GM12801 (cell line): ENCODE measurements around the gene USF1.

Experiments used
- TF ChIP-seq, protein P1 (sequence below): IDR thresholded peaks from one replicate; pipeline ENCODE4 v1.5.1; 2011; ENCODE audit warnings: control low read depth; ENCODE audit not compliant: insufficient read length; ENCODE audit errors: extremely low read depth

USF1 gene

DNA sequence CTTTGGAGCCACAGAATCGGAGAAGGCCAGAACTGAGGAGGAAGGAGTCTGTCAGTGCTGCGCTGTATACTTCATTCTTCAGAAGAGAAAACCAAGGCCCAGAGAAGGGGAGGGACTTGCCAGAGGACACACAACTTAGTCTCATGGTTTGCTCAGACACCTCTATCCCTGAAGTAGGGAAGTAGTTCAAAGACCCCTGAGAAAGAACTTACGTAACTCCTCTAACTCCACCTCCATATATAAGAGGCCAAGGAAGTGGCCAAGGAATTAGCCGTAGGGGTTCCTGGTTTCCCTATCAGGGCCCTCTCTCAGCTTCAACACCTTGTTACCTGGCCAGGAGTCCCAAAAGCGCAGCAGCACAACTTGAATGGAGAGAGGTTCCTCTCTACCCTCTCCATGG is 44.2 kb upstream of the USF1 start:
- TF ChIP-seq, protein P1, sequence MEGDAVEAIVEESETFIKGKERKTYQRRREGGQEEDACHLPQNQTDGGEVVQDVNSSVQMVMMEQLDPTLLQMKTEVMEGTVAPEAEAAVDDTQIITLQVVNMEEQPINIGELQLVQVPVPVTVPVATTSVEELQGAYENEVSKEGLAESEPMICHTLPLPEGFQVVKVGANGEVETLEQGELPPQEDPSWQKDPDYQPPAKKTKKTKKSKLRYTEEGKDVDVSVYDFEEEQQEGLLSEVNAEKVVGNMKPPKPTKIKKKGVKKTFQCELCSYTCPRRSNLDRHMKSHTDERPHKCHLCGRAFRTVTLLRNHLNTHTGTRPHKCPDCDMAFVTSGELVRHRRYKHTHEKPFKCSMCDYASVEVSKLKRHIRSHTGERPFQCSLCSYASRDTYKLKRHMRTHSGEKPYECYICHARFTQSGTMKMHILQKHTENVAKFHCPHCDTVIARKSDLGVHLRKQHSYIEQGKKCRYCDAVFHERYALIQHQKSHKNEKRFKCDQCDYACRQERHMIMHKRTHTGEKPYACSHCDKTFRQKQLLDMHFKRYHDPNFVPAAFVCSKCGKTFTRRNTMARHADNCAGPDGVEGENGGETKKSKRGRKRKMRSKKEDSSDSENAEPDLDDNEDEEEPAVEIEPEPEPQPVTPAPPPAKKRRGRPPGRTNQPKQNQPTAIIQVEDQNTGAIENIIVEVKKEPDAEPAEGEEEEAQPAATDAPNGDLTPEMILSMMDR, result no peak

DNA sequence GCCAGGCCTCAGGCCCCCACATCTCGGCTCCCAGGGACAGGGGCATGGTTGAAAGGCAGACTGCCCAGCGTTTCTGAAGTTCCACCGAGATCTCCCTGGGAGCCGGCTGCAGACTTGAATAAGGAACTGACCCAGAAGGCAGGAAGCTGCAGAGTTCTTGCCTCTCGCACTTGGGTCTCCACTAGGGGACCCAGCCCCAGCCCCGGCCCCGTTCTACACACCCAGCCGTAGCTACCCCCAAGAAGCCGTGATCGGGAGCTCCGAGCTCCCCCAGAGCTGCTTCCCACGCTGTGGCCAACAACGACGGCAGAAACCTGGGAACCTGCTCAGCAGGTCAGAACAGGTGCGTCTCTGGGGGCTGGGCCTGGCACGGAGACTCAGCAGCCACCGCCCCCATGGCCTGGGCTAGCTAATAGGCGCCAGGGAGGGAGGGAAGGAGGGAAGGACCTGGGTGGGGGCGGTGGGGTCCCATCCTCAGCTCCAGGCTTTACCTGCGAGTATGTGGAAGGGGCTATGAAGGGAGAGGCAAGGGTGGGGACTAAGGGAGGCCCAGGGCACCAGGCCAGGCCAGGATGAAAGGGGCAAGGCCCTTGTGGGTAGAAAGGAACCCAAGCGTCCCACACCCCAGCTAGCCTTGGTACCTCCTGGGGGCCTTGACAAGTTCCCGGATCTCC is 43.6 kb upstream of the USF1 start, which contains the start of gene NECTIN4:
TSS of gene NECTIN4 (minus strand) at position 308 of the 674 bp plus-strand sequence. CDS start at position 46, 262 bp downstream.
- TF ChIP-seq, protein P1, result no peak

DNA sequence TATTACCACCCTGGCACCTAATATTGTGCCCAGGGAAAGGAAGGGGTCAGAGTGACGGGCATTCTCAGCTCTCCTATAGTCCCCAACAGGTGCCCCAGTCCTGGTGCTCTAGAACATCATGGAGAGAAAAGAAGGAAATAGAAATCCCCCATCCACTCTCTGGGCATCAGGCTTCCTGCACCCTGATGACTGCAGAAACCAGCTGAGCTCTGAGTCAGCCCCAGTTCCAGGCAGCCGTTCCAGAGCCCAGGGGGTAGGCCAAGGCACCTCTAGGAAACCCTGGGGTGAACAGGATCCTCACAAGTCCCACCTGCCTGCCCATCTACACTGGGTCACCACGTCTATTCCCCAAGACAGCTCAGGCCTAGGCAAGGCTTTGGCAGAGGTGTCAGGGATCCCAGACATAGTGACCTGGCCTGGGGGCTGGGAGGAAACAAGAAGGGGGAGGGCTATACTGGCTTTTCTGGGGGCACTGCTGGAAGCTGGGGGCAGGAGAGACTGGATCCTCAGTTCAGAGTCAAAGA is 42.9 kb upstream of the USF1 start:
- TF ChIP-seq, protein P1, result no peak

DNA sequence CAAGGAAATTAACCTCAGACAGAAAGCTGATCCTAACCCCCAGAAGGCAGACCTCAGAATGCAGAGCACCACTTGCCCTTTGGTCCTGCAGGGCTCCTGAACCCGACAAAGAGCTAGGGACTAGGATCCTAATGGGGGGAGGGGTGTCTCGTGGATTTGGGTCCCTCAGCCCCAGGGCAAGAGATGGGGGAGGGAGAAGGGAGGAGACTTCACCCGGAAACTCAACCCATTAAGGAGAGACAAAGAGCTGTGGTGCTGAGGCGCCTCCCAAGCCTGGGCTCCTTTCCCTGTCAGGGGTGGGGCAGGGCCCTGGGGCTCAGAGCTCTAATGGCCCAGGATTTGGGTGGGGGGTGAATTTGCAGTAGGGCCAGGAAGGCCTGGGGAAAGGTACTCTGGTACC is 40.7 kb upstream of the USF1 start:
- TF ChIP-seq, protein P1, result no peak

DNA sequence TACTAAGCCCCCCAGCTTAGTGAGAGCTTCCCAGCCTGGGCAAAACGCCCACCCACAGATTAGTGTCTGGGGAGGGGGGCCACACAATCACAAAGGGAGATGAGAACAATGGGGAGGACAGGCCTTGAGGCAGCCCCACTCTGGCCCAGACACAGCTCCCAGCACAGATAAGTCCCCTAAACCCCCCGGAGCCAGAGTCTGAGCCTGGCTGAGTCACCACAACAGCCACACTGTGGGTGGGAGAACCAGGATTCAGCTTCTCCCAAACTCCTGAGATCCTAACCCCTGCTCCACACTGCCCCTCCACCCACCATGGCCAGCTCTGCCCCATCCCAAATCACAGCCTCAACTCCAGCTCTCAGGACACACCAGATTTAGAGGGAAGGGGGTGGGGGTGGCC is 39.4 kb upstream of the USF1 start:
- TF ChIP-seq, protein P1, result no peak

DNA sequence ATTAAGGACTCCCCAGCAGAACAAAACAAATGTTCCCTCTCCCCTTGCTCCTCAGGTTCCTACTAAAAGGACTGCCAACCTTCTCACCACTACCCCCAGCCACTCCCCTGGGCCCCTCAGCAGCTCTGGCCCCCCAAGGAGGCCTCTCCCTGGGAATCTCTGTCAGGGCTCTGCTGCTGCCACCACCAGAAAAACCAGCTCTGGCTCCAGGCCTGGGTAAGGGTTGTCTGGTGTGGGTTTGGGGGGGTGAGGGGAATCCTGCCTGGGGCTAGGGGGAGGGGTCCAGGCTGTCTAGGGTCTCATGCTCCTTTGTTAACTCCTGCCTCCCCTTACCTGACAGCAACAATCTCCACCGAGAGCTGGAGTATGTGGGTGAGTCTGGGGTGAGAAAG is 38.8 kb upstream of the USF1 start:
- TF ChIP-seq, protein P1, result no peak

DNA sequence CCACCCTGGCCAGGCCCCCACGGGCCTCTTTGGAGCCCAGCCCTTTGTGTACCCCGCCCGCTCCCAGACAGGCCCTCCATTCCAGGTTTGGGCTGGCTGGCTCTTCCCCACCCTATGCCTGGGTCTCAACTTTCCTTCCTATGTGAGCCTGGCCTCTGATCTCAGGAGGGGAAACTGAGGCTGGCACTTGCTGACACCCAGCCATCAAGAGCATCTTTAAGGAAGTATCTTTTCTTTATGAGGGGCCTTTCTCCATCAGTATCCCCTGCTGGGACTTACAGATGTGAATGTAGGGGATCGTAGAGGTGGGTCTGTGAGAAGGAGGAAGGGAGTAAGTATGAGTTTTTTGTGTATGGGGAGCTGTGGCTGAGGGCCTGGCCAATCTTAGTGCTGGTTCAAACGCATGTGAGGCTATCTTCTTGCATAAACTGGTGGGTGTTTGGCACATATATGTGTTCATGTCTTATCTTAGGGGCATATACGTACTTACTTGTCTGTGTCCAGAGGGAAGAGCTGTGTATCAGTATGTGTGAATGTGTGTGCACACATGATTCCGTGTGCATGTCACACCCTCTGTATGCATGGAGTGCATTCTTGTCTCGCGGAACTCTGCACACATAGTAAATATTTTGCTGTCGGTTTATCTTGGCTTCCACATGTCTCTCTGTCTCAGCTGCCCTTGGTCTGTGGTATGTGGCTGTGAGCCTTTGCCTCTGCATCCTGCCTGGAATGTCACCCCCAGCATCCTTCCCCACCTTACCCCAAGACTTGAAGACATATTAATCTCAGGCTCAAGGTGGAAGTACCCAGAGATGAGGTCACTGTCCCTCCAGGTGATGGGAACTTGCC is 38.2 kb upstream of the USF1 start:
- TF ChIP-seq, protein P1, result no peak
